SJSA1 (cell line): ENCODE data around the gene SP140. TPM values are rescaled to one million over a fixed set of nuclear protein-coding genes. Genes with fewer than 3 reads are reported as not detected.

Experiments used
- DNase-seq, 2 experiments: peaks; one replicate each; pipeline ENCODE4 v3.0.0-alpha.2; 2015 to 2020; ENCODE audit warnings: low spot score in 2 of 2, low read depth in 1 of 2
- H3K27ac ChIP-seq: fragments of 250-450 bp; sonication (Bioruptor Pico); 2 replicates; pipeline ENCODE4 v1.5.1; 2020; ENCODE audit warnings: mild to moderate bottlenecking, moderate library complexity
- H3K27me3 ChIP-seq: fragments of 250-450 bp; sonication (Bioruptor Pico); replicated peaks from 2 replicates; pipeline ENCODE4 v1.5.1; 2020; ENCODE audit warnings: mild to moderate bottlenecking, moderate library complexity
- H3K36me3 ChIP-seq: fragments of 250-450 bp; sonication (Bioruptor Pico); 2 replicates; pipeline ENCODE4 v1.5.1; 2020; ENCODE audit warnings: mild to moderate bottlenecking
- H3K4me1 ChIP-seq: fragments of 250-450 bp; sonication (Bioruptor Pico); replicated peaks from 2 replicates; pipeline ENCODE4 v1.6.1; 2021; ENCODE audit warnings: mild to moderate bottlenecking
- H3K4me3 ChIP-seq: fragments of 250-450 bp; sonication (Bioruptor Pico); 2 replicates; pipeline ENCODE4 v1.5.1; 2020; ENCODE audit warnings: mild to moderate bottlenecking
- H3K9me3 ChIP-seq: fragments of 250-450 bp; sonication (Bioruptor Pico); replicated peaks from 2 replicates; pipeline ENCODE4 v1.5.1; 2020; ENCODE audit warnings: mild to moderate bottlenecking
- total RNA-seq: library from RNA; depleted of rRNA; stranded (reverse); fragments of >200 nt; shearing (Covaris generic); gene quantifications from 2 replicates; pipeline ENCODE4 v1.2.3, GENCODE V29; 2014; rRNA removed

SP140 gene
- 0.44 and 2.2 TPM in 2 replicates for total RNA-seq

DNA sequence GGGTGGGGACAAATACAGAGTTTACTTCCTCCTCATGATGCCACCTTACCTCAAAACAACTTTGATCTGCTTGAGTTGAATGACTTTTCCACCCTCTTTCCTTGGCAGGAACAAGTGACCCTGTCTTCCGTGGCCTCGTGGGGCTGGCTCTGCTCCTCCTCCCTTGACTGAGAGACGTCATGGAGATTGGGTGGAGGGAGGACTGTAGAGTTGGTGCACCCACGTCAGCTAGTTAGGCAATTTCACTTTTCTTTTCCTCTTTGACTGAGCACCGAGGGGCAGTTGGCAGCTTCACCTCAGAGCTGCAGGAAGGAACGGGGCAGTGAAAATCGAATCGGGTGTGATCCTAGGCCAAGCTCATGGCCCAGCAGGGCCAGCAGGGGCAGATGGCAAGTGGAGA lies at the start of gene SP140:
Gene SP140 (plus strand): TSS at position 251 of the 400 bp plus-strand sequence. CDS start 109 bp downstream, at position 360.
- no peak for DNase-seq
- H3K27me3 ChIP-seq = no peaks in the 10 kb centered on the region
- no peak within 1 kb of the TSS for H3K4me3 ChIP-seq
- peaks cover 11% of the 10 kb centered on the region for H3K4me1 ChIP-seq
- H3K9me3 ChIP-seq = no peaks in the 10 kb centered on the region
- no peaks in the 10 kb centered on the region for H3K36me3 ChIP-seq
- H3K27ac ChIP-seq = no peak within 1 kb of the TSS

DNA sequence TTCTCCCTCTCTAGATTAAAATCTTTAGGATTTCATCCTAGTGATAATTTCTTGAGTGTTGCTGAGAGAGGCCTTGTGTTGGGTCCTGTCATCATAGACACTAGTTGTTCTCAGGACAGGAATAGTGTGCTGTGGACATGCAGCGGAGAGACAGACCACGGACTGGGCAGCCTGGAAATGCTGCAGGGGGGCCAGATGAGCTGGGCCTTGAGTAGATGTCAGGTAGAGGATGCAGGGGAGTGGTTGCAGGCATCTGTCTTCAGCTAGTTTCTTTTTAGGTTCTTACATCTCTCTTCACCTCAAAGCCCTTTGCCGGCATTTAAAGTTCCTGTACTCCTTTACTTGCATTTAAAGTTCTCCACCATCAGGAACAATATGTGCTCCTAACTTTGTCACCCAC lies 48.5 kb upstream of the SP140 start:
- Histone ChIP-seq H3K4me1 (no peaks in the 10 kb centered on the region), H3K9me3 (no peaks in the 10 kb centered on the region), H3K4me3 (no peak overlapping the region), H3K27ac (no peak overlapping the region), H3K36me3 (no peaks in the 10 kb centered on the region; the same call in 1 of the 2 replicates), H3K27me3 (no peaks in the 10 kb centered on the region)
- DNase-seq = no peak

DNA sequence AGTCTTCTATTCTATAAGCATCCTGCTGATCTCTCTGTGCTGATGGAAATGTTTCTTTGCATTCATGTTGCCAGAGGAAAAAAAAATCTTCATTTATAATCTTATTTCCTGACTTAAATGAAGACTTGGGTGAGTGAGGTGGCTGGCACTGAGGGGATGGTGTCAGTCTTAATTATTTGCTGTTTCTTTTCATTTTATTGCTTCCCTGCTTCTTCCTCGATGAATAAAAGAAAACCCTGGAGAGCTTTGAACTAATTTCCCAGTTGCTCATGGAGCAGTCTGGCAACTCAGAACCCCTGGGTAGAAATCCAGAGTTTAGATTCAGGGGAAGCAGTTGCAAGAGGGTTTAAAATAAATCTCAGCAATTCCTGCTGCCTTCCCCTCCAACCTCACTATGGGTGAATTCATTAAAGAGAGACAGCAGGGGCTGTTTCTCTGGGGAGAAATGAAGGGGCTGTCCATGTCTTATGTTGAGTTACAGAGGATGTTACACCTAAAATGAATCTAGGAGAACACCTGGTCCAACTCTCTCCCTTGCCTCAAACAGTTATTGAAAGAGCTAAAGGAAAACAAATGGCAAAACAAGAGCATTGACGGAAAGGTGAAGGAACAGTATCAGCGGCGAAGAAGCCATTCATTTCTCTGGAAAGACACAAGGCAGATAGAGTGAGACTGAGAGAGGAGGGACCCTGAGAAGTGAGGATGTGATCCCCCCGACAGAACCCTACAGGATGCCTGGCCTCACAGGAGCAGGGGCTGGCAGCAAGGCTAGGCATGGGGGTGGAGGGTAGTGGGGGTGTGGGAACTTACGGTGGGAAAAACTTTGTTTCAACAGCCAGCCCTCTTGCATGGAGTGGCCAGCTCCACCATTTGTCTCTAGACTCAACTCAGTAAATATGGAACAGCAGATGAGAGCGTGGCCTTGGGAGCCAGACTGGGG lies 46.7 kb upstream of the SP140 start:
- no peaks in the 10 kb centered on the region; the same call in 1 of the 2 replicates for H3K36me3 ChIP-seq
- H3K9me3 ChIP-seq = no peaks in the 10 kb centered on the region
- no peaks in the 10 kb centered on the region for H3K4me1 ChIP-seq
- no peak overlapping the region for H3K4me3 ChIP-seq
- H3K27ac ChIP-seq = no peak overlapping the region
- no peaks in the 10 kb centered on the region for H3K27me3 ChIP-seq
- no peak for DNase-seq

DNA sequence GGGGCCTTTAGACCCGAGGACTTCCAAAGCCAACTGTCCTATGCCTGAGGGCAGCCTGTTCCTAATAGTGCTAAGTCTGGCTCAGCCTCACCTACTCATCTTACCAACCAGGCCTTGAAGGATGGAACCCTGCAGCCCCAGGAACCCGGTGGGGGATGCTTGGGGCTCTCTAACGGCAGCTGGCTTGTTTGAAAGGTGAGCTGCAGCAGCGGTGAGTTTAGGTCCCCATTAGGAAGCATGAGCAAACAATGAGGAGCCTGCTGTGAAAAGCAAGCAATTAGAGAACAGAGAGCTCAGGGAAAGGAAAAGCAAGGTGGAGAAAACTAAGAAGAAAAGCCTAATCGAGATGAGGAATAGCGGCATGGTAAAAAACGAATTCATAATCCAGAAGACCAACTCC lies 45.6 kb upstream of the SP140 start:
- Histone ChIP-seq H3K4me3 (no peak overlapping the region), H3K9me3 (no peaks in the 10 kb centered on the region), H3K36me3 (no peaks in the 10 kb centered on the region; the same call in 1 of the 2 replicates), H3K27ac (no peak overlapping the region), H3K27me3 (no peaks in the 10 kb centered on the region), H3K4me1 (no peaks in the 10 kb centered on the region)
- no peak for DNase-seq

DNA sequence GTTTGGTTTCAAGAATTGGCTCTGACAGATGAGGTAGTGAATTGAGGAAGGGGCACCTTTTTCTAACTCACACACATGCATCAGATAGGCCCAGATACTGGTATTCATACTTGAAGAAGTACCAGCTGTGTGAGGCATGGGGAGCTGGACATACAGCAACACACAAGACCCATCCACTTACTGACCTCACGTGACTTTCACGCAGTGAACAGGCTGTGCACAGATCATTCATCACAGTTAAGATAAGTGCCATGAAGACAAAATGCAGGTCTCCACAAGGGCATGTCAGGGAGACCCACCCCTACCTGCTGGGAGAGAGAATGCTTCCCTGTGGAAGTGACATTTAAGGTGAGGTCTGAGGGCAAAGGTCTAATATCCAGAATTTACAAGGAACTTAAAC lies 44.3 kb upstream of the SP140 start:
- Histone ChIP-seq H3K9me3 (no peaks in the 10 kb centered on the region), H3K27ac (no peak overlapping the region), H3K4me3 (no peak overlapping the region), H3K36me3 (no peaks in the 10 kb centered on the region; the same call in 1 of the 2 replicates), H3K27me3 (no peaks in the 10 kb centered on the region), H3K4me1 (no peaks in the 10 kb centered on the region)
- no peak for DNase-seq

DNA sequence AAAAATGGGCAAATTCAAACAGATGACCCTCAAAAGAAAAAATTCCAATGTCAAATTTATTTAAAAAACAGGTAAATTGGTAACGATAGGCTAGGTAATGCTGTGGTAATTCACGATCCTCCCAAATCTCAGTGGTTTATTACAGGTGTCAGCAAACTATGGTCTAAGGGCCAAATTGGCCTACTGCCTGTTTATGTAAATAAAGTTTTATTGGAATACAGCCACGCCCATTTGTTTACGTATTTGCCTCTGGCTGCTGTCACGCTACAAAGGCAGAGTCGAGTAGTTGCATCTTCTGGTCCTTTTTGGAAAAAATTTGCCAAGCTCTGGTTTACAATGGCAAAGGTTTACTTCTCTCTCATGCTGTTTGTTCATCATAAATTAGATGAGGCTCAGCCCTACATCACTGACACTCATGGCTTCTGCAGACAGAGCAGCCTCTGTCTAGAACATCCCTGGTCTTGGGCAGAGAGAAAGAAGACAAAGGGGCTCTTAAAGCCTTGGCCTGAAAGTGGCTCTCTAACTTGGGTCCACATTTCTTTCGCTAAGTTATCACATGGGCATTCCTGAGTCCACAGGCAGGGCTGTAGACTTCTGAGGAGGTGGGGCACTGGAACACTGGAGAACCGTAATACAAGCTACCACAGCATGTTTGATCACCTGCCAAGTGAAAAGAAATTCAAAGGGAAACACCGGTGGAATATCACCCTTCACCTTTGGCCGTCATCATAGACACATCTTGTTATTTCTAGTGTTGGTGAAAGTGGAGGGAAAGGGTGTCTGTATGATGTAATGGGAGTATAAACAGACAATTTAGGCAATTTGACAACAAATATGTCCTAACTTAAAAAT lies 40.6 kb upstream of the SP140 start:
- H3K4me3 ChIP-seq = no peak overlapping the region
- no peak overlapping the region for H3K27ac ChIP-seq
- DNase-seq = no peak
- H3K4me1 ChIP-seq = no peaks in the 10 kb centered on the region
- no peaks in the 10 kb centered on the region for H3K27me3 ChIP-seq
- no peaks in the 10 kb centered on the region for H3K36me3 ChIP-seq
- no peaks in the 10 kb centered on the region for H3K9me3 ChIP-seq

DNA sequence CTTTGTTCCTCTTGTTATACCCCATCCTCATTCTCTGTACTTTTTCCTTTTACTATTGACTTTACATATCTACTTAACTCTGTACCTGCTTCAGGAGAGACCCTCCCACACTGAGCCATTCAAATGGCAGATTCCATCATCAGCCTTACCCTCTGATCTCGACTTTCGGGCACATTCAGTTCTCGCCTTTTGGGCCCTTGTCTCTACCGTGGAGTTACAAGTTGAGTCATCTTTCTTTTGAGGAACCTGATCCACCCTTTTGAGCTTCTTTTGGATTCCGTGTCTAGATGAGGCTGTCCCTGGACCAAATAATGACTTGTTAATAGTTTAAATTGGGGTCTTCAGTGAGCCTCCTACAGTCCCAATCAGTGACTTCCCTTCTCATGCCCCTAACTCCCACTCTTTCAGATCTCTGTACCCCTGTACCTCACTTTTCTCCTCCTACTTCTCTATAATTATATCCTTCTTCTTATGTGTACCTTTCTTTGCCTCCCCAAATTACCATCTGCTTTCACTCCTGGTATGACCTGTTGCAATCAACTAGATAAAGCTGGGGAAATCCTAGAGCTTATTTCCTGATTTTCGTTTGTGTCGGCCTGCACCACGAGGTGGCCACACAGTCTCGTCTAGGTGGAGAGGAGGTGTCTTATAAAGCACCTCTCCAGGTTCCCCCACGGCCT lies 23.0 kb upstream of the SP140 start:
- H3K9me3 ChIP-seq = no peaks in the 10 kb centered on the region
- peaks cover 25% of the 10 kb centered on the region; the same call in 1 of the 2 replicates for H3K36me3 ChIP-seq
- H3K27me3 ChIP-seq = no peaks in the 10 kb centered on the region
- H3K27ac ChIP-seq = no peak overlapping the region
- H3K4me3 ChIP-seq = no peak overlapping the region
- H3K4me1 ChIP-seq = no peaks in the 10 kb centered on the region
- no peak for DNase-seq

DNA sequence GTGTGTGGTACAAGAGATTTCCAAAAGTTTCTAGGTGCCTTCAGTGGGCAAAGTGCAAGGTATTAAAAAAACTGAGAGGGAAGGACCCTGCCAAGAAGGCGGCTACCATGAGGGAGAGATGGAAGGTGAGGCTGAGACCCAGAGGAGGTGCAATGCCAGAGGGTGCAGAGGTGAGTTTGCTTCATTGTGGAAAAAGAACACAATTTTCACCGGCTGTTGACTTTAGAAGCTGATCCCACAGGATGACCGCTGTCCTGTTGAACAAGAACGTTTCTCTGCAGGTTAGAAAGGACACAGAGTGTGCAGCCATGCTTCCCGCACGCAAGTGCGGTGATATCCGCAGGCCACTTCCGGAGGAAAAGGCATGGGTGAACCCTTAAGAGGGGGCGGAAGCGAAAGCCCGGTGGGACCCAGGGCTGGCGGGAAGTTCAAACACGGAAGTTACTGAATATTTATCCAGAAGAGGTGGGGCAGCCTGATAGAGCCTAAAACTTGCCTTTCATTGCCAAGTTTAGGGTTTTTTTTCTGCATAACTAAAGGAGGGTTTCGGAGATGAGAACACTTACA lies 22.3 kb upstream of the SP140 start:
- Histone ChIP-seq H3K4me1 (no peaks in the 10 kb centered on the region), H3K27ac (no peak overlapping the region), H3K36me3 (peaks cover 29% of the 10 kb centered on the region; the same call in 1 of the 2 replicates), H3K27me3 (no peaks in the 10 kb centered on the region), H3K9me3 (no peaks in the 10 kb centered on the region), H3K4me3 (no peak overlapping the region)
- DNase-seq = no peak

DNA sequence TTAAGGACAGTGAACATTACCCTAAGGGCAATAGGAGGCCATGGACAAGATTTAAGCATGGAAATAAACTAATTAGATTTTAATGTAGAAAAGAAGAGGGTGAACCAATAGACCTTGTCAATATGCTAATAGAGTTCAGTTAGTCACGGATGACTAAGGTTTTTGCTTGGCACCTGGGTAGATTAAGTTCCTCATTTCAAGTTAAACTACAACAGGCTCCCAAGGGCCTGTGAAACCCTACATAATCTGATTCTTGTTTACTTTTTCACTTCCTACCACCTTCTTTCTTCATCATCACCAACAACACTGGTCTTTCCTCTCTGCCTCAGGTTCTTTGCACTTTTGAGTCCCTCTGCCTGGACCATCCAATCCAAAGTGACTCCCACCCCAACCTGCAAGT lies 20.5 kb upstream of the SP140 start:
- Histone ChIP-seq H3K36me3 (peaks cover 35% of the 10 kb centered on the region; the same call in 1 of the 2 replicates), H3K9me3 (no peaks in the 10 kb centered on the region), H3K27me3 (no peaks in the 10 kb centered on the region), H3K4me3 (no peak overlapping the region), H3K4me1 (no peaks in the 10 kb centered on the region), H3K27ac (no peak overlapping the region)
- no peak for DNase-seq

DNA sequence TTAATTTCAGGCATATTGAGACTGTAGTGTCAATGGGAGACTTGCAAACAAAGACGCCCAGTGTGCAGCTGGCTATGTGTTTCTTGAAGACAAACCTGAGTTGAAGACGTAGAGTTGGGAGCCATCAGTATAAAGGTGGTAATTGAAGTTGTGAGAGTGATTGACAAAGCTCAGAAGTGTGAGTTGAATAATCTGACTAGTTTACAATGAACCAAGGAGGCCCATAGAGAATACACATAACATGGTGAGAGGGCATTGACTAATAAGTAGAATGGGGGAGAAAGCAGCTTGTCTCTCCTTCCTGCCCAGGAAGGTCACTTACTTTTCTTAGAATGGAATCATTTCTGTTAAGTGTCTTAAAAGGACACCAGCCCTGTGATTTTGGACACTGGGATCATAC lies 19.8 kb upstream of the SP140 start:
- Histone ChIP-seq H3K27me3 (no peaks in the 10 kb centered on the region), H3K4me1 (no peaks in the 10 kb centered on the region), H3K4me3 (no peak overlapping the region), H3K9me3 (no peaks in the 10 kb centered on the region), H3K27ac (no peak overlapping the region), H3K36me3 (peaks cover 36% of the 10 kb centered on the region)
- DNase-seq = no peak

DNA sequence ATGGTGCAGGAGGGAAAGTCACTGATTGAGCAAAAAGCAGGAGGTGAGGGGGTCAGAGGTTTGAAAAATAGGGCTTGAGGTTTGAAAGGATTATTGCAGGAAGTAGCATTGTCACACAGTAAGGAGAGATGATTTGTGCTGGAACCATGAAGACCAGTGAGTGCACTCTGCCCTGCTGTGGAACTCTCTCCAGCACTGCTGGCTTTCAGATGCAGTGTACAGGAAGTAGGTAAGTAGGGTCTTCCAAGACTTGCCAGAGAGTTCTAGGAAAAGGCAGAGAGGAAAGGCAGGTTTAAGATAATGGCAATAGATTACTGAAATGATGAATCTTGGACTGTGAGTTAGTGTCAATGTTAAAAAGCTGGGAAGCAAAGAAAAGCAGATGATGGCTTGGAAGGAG lies 17.0 kb upstream of the SP140 start:
- H3K36me3 ChIP-seq = peaks cover 47% of the 10 kb centered on the region
- H3K27me3 ChIP-seq = no peaks in the 10 kb centered on the region
- H3K9me3 ChIP-seq = no peaks in the 10 kb centered on the region
- no peak overlapping the region for H3K4me3 ChIP-seq
- DNase-seq = no peak
- no peaks in the 10 kb centered on the region for H3K4me1 ChIP-seq
- H3K27ac ChIP-seq = no peak overlapping the region

DNA sequence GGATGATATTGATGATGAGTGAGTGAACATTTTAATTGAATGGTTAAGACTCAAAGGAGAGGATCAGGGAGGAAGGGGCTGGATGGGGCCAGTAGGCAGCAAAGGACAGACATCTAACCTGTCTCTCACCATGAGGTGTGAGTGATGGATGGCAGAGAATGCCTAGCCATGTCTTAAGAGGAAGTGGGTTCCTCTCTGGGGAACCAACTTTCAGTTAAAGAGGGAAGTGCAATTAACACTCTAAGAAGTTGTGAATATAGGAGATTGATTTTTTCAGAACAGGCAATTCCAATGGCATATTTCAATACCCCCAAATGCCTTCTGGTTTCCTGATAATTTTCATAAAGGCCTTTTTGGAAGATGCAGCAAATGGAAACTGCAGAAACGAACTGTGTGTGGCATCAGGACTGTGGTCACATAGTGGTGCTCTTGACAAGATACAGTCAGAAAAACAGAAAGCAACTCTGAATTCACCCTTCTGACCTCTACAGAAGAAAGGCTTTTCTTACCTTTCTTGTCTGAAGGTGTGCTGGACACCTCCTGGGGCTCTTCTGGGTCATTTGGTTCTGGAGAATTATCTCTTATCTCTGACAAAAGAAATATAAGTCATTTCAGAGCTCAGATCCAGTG lies 16.0 kb upstream of the SP140 start:
- H3K27ac ChIP-seq = no peak overlapping the region
- H3K4me3 ChIP-seq = no peak overlapping the region
- no peaks in the 10 kb centered on the region for H3K27me3 ChIP-seq
- no peak for DNase-seq
- H3K9me3 ChIP-seq = no peaks in the 10 kb centered on the region
- no peaks in the 10 kb centered on the region for H3K4me1 ChIP-seq
- H3K36me3 ChIP-seq = peaks cover 53% of the 10 kb centered on the region

DNA sequence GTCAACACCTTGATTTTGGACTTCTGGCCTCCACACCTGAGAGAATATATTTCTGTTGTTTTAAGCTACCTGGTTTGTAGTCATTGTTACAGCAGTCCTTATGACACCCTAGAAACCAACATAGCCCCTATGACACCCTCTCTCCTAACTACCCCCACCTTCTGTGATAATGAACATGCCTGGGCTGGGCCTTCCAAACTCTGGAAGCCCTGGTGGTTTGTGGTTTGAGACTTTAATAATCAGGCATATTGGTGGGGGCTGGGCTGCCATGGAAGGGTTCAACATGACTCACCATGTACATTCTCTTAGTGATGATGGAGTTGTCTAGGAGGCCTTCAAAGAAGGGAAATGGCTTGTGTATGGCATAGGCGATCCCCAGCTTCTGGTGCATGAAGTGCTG lies 9.0 kb upstream of the SP140 start:
- peaks cover 13% of the 10 kb centered on the region for H3K4me1 ChIP-seq
- H3K27ac ChIP-seq = no peak overlapping the region
- peaks cover 14% of the 10 kb centered on the region for H3K36me3 ChIP-seq
- H3K9me3 ChIP-seq = no peaks in the 10 kb centered on the region
- H3K4me3 ChIP-seq = no peak overlapping the region
- no peak for DNase-seq
- no peaks in the 10 kb centered on the region for H3K27me3 ChIP-seq
